HL-60/S4 treated with retinoic acid at 250 ng/mL for 4 days and 3 days (cell line): ENCODE data around the gene FBXL19.

ENCODE experiments used
- in situ Hi-C: fragments of 300-500 bp; cut with MboI; formaldehyde crosslinking; loops from 2 replicates; pipeline ENCODE4 v1.7.0; 2022; ENCODE audit warnings: low sequenced_read_pairs

The FBXL19 gene

GRCh38 chr16:30894540-30895368 is 28.6 kb upstream of the FBXL19 start:
- in situ Hi-C loops, result no loop called here

GRCh38 chr16:30895627-30896260 is 27.6 kb upstream of the FBXL19 start:
- in situ Hi-C loops, result no loop called here

DNA sequence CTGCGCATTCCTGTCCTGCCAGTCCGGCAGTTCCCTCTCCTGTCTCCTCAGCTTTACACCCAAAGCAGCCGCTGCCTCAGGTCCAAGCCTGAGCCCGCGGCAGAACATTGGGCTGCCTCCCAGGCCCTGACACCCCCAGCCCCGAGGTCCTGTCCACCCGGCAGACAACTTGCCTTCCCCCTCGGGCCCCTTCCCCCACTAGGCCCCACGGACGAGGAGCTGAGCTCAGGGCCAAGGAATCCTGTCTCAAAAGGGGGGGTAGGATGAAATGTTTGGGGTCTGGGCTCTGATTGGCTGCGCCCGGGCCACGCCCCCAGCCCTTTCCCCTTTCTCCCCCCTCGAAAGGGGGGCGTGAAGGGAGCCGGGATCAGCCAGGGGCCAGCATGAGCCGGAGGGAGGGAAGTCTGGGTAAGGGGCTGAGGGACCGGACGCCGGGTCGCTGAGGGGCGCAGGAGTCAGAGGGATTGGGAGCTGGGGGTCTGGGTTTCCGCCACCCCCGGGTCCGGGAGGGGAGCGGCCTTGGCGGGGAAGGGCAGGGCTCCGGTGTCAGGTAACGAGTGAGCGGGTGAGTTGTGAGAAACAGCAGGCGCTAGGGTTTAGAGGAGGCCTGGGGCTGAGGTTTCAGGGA is 27.0 kb upstream of the FBXL19 start, which contains the start of gene CTF1:
CTF1 (plus strand) TSS at position 354 of the 628 bp plus-strand sequence; CDS start at position 384, 30 bp downstream.
- in situ Hi-C loops, result no loop called here

- in situ Hi-C loops, result no loop called here
Measured at GRCh38 chr16:30896889-30897733, 26.3 kb upstream of the FBXL19 start.

- in situ Hi-C loops, result no loop called here
Measured at GRCh38 chr16:30899794-30900193, 23.6 kb upstream of the FBXL19 start.

- in situ Hi-C loops, result no loop called here
Measured at GRCh38 chr16:30900588-30900987, 22.8 kb upstream of the FBXL19 start.

- in situ Hi-C loops, result no loop called here
Measured at GRCh38 chr16:30901201-30902028, 22.0 kb upstream of the FBXL19 start.

DNA sequence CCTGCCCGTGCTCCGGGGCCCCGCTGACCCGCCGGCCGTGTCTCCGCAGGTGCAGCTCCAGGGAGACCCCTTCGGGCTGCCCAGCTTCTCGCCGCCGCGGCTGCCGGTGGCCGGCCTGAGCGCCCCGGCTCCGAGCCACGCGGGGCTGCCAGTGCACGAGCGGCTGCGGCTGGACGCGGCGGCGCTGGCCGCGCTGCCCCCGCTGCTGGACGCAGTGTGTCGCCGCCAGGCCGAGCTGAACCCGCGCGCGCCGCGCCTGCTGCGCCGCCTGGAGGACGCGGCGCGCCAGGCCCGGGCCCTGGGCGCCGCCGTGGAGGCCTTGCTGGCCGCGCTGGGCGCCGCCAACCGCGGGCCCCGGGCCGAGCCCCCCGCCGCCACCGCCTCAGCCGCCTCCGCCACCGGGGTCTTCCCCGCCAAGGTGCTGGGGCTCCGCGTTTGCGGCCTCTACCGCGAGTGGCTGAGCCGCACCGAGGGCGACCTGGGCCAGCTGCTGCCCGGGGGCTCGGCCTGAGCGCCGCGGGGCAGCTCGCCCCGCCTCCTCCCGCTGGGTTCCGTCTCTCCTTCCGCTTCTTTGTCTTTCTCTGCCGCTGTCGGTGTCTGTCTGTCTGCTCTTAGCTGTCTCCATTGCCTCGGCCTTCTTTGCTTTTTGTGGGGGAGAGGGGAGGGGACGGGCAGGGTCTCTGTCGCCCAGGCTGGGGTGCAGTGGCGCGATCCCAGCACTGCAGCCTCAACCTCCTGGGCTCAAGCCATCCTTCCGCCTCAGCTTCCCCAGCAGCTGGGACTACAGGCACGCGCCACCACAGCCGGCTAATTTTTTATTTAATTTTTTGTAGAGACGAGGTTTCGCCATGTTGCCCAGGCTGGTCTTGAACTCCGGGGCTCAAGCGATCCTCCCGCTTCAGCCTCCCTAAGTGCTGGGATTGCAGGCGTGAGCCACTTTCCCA is 21.1 kb upstream of the FBXL19 start:
- in situ Hi-C loops, result no loop called here

- in situ Hi-C loops, result no loop called here
Measured at GRCh38 chr16:30903002-30903401, 20.4 kb upstream of the FBXL19 start.

DNA sequence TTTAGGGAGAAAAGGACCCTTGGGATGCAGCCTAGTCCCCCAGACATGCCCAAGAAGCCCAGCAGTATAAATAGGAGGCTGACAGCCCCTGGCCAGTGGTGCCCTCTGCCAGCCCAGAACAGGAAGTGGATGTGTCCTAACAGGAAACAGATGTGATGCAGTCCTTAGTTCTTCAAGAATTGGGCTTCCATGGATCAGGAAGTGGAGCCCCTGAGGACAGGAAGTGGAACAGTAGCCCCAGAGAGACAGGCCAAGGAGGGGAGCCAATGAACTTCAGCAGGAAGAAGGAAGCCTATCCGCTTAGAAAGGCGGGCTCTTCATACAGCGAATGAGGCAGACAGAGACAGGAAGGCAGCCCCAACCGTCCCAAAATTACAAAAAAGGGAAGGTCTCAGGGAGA is 19.8 kb upstream of the FBXL19 start:
- in situ Hi-C loops, result no loop called here

GRCh38 chr16:30904114-30904780 is 19.1 kb upstream of the FBXL19 start:
- in situ Hi-C loops, result no loop called here

GRCh38 chr16:30907064-30907463 is 16.3 kb upstream of the FBXL19 start:
- in situ Hi-C loops, result no loop called here

DNA sequence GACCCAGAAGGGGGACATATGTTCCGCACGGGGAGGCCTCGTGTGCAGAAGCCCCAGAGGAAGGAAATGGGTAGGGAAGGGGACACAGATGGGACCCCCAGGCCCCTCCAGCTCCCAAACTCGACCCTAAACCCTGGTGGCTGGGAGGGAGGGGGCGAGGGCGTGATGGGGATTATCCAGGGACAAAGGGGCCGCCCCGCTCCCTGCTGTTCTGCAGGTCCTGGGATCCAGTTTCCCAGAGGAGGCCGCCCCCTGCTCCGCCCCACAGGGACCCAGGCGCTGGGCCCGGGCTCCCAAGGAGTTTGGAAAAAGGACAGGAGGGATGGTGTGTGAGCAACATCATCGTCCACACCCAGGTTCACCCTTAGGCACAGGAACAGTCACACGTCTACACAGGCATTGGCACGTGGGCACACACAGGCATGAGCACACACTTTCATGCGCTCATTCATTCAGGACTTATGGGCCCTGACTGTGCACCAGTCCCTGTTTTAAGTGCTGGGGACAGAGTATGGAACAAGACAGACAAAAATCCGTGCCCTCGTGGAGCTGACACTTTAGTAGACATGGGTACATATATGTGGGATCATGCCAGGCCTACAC is 12.8 kb upstream of the FBXL19 start:
- in situ Hi-C loops, result loop anchor here (10.0 kb wide), 1 partner anchor 66 kb away; no protein-coding TSS in a partner anchor

- in situ Hi-C loops, result loop anchor here (10.0 kb wide), 1 partner anchor 68 kb away; no protein-coding TSS in a partner anchor
Measured at GRCh38 chr16:30912794-30913412, 10.5 kb upstream of the FBXL19 start.

DNA sequence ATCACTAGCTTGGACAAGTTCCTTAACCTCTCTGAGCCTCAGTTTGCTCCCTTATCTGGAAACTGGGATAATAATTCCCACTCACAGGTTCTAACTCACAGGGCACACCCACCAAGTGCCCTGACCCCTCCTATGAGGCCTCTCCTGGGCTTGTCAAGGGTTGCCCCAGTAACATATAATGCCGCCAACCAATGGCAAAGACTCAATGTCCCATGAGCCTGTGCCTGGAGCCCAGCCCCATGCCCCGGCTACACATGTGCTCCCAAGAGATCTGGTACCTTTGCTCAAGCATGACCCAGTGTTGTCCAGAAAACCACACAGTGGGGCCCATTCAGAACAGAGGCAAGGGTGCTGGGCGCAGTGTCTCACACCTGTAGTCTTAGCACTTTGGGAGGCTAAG is 8.5 kb upstream of the FBXL19 start:
- in situ Hi-C loops, result loop anchor here (10.0 kb wide), 1 partner anchor 70 kb away; no protein-coding TSS in a partner anchor

- in situ Hi-C loops, result loop anchor here (10.0 kb wide), 1 partner anchor 74 kb away; no protein-coding TSS in a partner anchor
Measured at GRCh38 chr16:30918614-30919013, 4.8 kb upstream of the FBXL19 start.

- in situ Hi-C loops, result no loop called here
Measured at GRCh38 chr16:30920891-30921290, 2.5 kb upstream of the FBXL19 start.
